Common myeloid progenitor, CD34-positive (primary cell): Measurements from ENCODE around the gene CELSR1.

Source experiments
- CTCF ChIA-PET: fragments of 350-600 bp; sonication (Branson Sonifier 250); formaldehyde crosslinking; loops from one replicate; lab custom pipeline; 2021; ENCODE audit warnings: antibody characterized with exemption; lab: Charles Lee
- POLR2A ChIA-PET: fragments of 350-600 bp; sonication (Branson Sonifier 250); formaldehyde crosslinking; loops from one replicate; lab custom pipeline; 2021; ENCODE audit warnings: antibody characterized with exemption; lab: Charles Lee
- DNase-seq, 3 donors: peaks; one replicate each; pipeline versions ENCODE4 v3.0.0 to v3.0.0-alpha.2; 2013
- H3K27ac ChIP-seq, 2 experiments: 1 replicate in 1 of 2; 2 replicates in 1 of 2; pipeline ENCODE4 v1.7.0; 2013; ENCODE audit warnings: inconsistent platforms in 2 of 2, low read length in 2 of 2, mild to moderate bottlenecking in 2 of 2, low read depth in 1 of 2, moderate library complexity in 1 of 2; ENCODE audit not compliant: severe bottlenecking in 2 of 2, insufficient read depth in 1 of 2, poor library complexity in 1 of 2
- H3K27me3 ChIP-seq, 5 experiments: replicated peaks in 2 of 5; 1 replicate in 3 of 5; 2 replicates in 2 of 5; pipeline versions ENCODE4 v1.6.1 to v1.7.0; 2013; ENCODE audit warnings: low read length in 4 of 5, mild to moderate bottlenecking in 2 of 5, moderate library complexity in 2 of 5, inconsistent platforms in 1 of 5; ENCODE audit not compliant: insufficient read depth in 5 of 5, control insufficient read depth in 4 of 5
- H3K36me3 ChIP-seq, 4 experiments: 1 replicate in 2 of 4; 2 replicates in 2 of 4; pipeline versions ENCODE4 v1.6.1 to v1.7.0; 2013; ENCODE audit warnings: low read length in 3 of 4, control low read depth in 1 of 4, mild to moderate bottlenecking in 1 of 4; ENCODE audit not compliant: control insufficient read depth in 4 of 4, insufficient read depth in 4 of 4
- H3K4me1 ChIP-seq, 4 experiments: 1 replicate in 3 of 4; 2 replicates in 1 of 4; pipeline versions ENCODE4 v1.6.1 to v1.7.1; 2013; ENCODE audit warnings: low read length in 3 of 4, mild to moderate bottlenecking in 3 of 4, control low read depth in 1 of 4, inconsistent platforms in 1 of 4, moderate library complexity in 1 of 4; ENCODE audit not compliant: control insufficient read depth in 4 of 4, insufficient read depth in 4 of 4; ENCODE audit errors: control extremely low read depth in 1 of 4
- H3K4me3 ChIP-seq, 7 experiments: 1 replicate in 4 of 7; 2 replicates in 3 of 7; pipeline versions ENCODE4 v1.5.1 to v1.7.0; 2013; ENCODE audit warnings: mild to moderate bottlenecking in 7 of 7, low read length in 6 of 7, moderate library complexity in 6 of 7, inconsistent platforms in 2 of 7, low read depth in 2 of 7, control low read depth in 1 of 7; ENCODE audit not compliant: insufficient read depth in 4 of 7, control insufficient read depth in 1 of 7; ENCODE audit errors: extremely low read depth in 1 of 7
- H3K9me3 ChIP-seq, 5 experiments: 1 replicate in 4 of 5; 2 replicates in 1 of 5; pipeline versions ENCODE4 v1.6.1 to v1.7.1; 2013; ENCODE audit warnings: low read length in 4 of 5, mild to moderate bottlenecking in 2 of 5, inconsistent platforms in 1 of 5, low read depth in 1 of 5, moderate library complexity in 1 of 5; ENCODE audit not compliant: control insufficient read depth in 4 of 5, insufficient read depth in 2 of 5; ENCODE audit errors: control extremely low read depth in 1 of 5
- WGBS: methylation state at CpG from one replicate; pipeline ENCODE4 v1.1.5; 2013; ENCODE audit not compliant: insufficient coverage; 5-methylcytosine and 5-hydroxymethylcytosine counted together

CELSR1 gene

DNA sequence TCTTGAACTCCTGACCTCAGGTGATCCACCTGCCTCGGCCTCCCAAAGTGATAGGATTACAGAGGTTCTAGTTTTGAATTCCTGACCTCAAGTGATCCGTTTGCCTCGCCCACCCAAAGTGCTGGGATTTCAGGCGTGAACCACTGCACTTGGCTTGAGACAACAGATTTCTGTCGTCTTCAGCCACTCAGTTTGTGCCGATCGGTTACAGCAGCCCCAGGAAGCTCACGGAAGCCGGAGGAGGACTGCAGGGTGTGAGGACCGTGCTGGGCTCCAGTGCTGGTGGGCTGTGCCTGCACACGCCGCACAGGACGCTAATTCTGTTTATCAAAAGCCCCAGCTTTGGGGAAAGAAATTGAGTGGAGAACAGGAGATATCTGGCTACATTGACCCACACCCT lies 82.0 kb downstream of the CELSR1 start:
- 95% methylated on average over 13 of the region's 13 CpGs for WGBS
- POLR2A ChIA-PET = no interaction called here

DNA sequence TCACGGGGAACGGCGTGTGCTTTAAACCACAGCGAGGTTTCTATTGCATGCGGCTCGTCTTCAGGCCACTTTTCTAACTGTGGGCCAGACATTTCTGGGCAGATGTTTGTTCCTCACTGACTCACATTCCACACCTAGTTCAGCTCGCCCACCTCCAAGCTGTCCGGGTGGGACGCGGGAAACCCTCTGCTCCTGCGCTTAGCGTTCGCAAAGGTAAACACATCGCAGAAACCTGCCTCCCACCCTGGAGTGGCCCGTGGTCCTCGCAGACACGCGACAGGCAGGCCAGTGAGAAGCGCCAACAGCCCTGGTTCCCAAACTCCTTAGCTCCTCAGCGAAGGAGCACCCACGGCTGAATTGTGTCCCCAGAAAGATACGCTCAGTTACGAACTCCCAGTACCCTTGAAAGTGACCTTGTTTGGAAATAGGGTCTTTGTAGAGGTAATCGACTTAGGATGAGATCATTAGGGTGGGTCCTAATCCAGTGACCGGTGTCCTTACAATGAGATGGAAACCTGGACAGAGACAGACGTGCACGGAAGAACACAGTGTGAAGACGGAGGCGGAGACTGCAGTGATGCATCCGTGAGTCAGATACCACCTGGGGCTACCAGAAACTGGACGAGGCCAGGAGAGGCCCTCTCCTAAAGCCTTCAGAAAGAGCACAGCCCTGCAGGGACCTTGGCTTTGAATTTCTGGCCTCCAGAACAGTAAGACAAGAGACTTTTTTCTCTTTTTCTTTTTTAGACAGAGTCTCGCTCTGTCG lies 82.7 kb downstream of the CELSR1 start:
- Histone ChIP-seq H3K9me3 (no peaks in the 10 kb centered on the region), H3K4me1 (no peaks in the 10 kb centered on the region), H3K4me3 (no peak overlapping the region), H3K27ac (no peak overlapping the region), H3K36me3 (no peaks in the 10 kb centered on the region), H3K27me3 (peaks cover 0 to 7% (median 0%) of the 10 kb centered on the region in 5 experiments)
- POLR2A ChIA-PET = no interaction called here
- 97% methylated on average over 31 of the region's 33 CpGs for WGBS
- CTCF ChIA-PET = interaction anchor here (0.6 kb wide), 1 partner anchor 29 kb away, joined by 3 read pairs; no protein-coding TSS in a partner anchor
- DNase-seq = no peak

More for the DNA sequence above, 82.0 kb downstream of the CELSR1 start:
- Histone ChIP-seq H3K4me3 (no peak overlapping the region), H3K27me3 (peaks cover 0 to 7% (median 0%) of the 10 kb centered on the region in 5 experiments), H3K9me3 (no peaks in the 10 kb centered on the region), H3K4me1 (no peaks in the 10 kb centered on the region), H3K36me3 (no peaks in the 10 kb centered on the region), H3K27ac (no peak overlapping the region)
- DNase-seq = no peak
- CTCF ChIA-PET = no interaction called here

DNA sequence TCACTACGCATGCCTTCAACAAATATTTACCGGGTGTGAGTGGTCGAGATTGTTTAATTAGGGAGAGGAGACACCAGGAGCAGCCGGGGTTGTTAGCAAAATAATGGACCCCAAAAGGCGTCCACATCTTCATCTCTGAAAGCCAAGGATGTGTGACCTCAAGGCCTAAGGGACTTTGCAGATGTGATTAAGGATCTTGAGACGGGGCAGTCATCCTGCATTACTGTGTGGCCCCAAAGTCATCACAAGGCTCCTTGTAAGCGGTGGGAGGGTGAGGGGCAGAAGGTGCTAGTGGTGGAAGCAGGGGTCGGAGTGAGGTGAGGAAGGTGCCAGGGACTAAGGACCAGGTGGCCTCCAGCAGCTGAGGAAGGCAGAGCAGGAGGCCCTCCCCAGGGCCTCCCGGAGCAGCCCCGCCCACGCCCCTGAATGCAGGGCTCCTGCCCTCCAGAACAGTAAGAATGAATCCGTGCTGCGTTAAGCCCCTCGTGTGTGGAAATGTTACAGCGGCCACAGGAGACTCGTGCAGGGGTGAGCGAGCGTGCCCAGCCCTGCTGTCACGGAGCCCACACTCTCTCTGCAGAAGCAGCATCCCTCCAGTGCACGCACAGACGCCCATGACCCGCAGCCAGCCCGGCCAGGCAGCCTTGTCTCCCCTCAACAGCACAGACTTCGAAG lies 83.5 kb downstream of the CELSR1 start:
- Histone ChIP-seq H3K4me1 (no peaks in the 10 kb centered on the region), H3K27me3 (peaks cover 0 to 7% (median 2%) of the 10 kb centered on the region in 5 experiments), H3K27ac (no peak overlapping the region), H3K9me3 (no peaks in the 10 kb centered on the region), H3K36me3 (no peaks in the 10 kb centered on the region), H3K4me3 (no peak overlapping the region)
- POLR2A ChIA-PET = no interaction called here
- no peak for DNase-seq
- WGBS = 89% methylated on average over 22 of the region's 24 CpGs
- CTCF ChIA-PET = no interaction called here

DNA sequence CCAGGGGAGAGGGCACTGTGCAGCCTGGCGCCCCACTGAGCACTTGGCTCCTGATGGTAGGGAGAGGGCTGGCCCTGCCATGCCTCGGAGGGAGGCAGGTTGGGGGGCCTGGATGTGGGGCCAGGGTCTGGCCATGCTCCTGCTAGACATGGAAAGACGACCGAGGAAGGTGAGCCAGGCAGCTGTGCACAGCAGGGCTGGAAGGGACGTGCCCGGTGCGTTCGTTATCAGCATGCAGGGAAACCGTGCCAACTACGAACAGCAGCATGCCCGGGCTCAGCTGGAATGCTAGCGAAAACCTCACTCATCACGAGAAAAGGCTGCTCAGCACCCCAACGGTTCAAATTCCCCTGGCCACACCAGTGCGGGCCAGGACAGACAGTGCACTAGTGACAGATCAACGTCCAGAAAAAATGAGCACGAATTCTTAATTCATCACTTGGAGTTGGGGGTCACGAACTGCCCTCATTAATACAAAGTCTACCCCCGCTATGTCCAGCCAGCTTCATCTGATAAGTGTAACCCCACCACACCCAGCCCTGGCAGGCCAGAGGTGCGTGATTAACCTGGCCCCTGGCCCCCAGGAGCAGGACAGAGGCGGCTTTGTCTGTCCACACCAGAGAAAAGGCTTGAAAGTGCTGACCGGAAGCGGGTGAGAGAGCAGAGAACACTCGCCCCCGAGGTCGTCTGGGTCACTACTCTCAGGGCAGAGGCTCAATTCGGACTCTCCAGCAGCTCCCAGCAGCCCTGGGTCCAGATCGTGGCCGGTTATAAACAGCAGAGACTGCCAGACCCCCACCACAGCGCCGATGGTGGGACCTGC lies 84.2 kb downstream of the CELSR1 start:
- Histone ChIP-seq H3K27ac (no peak overlapping the region), H3K36me3 (no peaks in the 10 kb centered on the region), H3K4me1 (no peaks in the 10 kb centered on the region), H3K27me3 (peaks cover 0 to 7% (median 2%) of the 10 kb centered on the region in 5 experiments), H3K9me3 (no peaks in the 10 kb centered on the region), H3K4me3 (no peak overlapping the region)
- POLR2A ChIA-PET = no interaction called here
- 94% methylated on average over 30 of the region's 31 CpGs for WGBS
- CTCF ChIA-PET = no interaction called here
- no peak for DNase-seq

DNA sequence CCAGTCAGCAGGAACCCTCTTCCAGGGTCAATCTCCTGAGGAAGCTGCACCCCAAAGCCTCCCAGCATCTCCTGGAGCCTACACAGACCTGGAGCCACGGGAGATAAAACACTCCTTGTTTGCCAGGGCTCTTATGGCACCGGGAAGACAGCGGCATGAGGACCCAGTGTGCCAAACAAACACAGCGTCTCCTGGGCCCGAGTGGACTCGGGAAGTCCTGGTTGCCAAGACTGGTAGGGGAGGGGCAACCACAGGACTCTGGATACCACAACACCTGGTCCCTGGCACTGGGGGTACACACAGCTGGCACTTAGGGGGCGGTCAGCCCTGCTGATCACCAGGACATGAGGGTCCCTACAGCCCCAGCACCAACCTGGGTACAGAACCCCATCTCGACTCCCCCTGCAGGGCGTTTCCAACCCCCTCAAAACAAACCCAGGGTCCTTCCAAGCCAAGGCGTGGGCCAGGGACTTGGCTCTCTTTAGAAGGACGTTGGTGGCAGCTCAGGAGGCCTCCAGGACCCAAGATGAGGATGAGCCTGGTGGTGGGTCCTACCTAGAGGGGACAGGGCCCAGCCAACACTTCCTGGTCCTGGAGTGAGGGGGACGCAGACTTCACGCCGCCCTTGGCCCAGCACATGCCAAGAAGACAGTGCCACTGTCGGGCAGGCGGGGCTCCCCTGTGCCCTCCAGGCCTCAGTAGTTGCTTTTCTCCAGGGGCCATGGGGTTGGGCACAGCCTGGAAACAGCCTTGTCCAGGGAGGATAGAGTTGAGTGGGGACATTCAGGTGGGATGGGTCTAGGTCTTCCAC lies 85.0 kb downstream of the CELSR1 start:
- Histone ChIP-seq H3K9me3 (no peaks in the 10 kb centered on the region), H3K27me3 (peaks cover 0 to 7% (median 2%) of the 10 kb centered on the region in 5 experiments), H3K36me3 (no peaks in the 10 kb centered on the region), H3K4me1 (no peaks in the 10 kb centered on the region), H3K27ac (no peak overlapping the region), H3K4me3 (no peak overlapping the region)
- 94% methylated on average over 12 of the region's 16 CpGs for WGBS
- CTCF ChIA-PET = no interaction called here
- POLR2A ChIA-PET = no interaction called here
- no peak for DNase-seq

DNA sequence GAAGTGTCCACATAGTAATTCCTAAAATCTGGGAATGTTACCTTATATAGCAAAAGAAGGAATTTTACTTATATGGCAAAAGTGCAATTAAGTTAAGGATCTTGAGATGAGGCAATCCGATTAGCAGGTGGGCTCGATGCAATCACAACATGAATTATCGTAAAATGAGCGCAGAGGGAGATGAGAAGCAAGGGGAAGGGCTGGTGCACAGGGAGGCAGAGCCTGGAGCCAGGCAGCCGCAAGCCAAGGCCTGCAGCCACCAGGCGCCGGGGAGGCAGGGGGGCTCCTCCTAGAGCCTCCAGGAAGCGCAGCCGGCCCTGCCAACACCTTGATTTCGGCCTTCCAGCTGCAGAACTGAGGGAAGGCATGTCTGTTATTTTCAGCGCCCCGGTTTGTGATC lies 85.7 kb downstream of the CELSR1 start:
- WGBS = 96% methylated on average over 12 of the region's 12 CpGs

More for the DNA sequence above, 85.7 kb downstream of the CELSR1 start:
- no peaks in the 10 kb centered on the region for H3K9me3 ChIP-seq
- no peak overlapping the region for H3K4me3 ChIP-seq
- H3K36me3 ChIP-seq = no peaks in the 10 kb centered on the region
- DNase-seq = no peak
- peaks cover 0 to 7% (median 2%) of the 10 kb centered on the region in 5 experiments for H3K27me3 ChIP-seq
- CTCF ChIA-PET = no interaction called here
- POLR2A ChIA-PET = no interaction called here
- no peaks in the 10 kb centered on the region for H3K4me1 ChIP-seq
- no peak overlapping the region for H3K27ac ChIP-seq
